ENCODE results near the gene SNX9.

GRCh38 chr6:157976345-157977175 is 153.5 kb downstream of the SNX9 start:
- TF ChIP-seq, protein P1, sequence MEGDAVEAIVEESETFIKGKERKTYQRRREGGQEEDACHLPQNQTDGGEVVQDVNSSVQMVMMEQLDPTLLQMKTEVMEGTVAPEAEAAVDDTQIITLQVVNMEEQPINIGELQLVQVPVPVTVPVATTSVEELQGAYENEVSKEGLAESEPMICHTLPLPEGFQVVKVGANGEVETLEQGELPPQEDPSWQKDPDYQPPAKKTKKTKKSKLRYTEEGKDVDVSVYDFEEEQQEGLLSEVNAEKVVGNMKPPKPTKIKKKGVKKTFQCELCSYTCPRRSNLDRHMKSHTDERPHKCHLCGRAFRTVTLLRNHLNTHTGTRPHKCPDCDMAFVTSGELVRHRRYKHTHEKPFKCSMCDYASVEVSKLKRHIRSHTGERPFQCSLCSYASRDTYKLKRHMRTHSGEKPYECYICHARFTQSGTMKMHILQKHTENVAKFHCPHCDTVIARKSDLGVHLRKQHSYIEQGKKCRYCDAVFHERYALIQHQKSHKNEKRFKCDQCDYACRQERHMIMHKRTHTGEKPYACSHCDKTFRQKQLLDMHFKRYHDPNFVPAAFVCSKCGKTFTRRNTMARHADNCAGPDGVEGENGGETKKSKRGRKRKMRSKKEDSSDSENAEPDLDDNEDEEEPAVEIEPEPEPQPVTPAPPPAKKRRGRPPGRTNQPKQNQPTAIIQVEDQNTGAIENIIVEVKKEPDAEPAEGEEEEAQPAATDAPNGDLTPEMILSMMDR (conservative IDR thresholded peaks at IDR 0.05; ENCODE audit: low read length), result no peak
- TF ChIP-seq EZH2phosphoT487 (IDR thresholded peaks at IDR 0.05; ENCODE audit: borderline replicate concordance), result no peak
